Measurements from ENCODE around the gene LUZP2. TPM values are rescaled to one million over a fixed set of nuclear protein-coding genes. Genes with fewer than 3 reads are reported as not detected.

Gene LUZP2
- total RNA-seq, 1 donor from 2014 or later: not detected

- DNase-seq (ENCODE audit: low read depth in 2 of 2): no peak
Measured at GRCh38 chr11:24708616-24709015, 211.8 kb downstream of the LUZP2 start.

GRCh38 chr11:24709928-24710565 lies 213.2 kb downstream of the LUZP2 start:
- no peak for DNase-seq (ENCODE audit: low read depth in 2 of 2)

- no peak for DNase-seq (ENCODE audit: low read depth in 2 of 2)
Measured at GRCh38 chr11:24714601-24715000, 217.7 kb downstream of the LUZP2 start.

GRCh38 chr11:24716403-24716802 lies 219.6 kb downstream of the LUZP2 start:
- no peak for DNase-seq (ENCODE audit: low read depth in 2 of 2)

- no peak for DNase-seq (ENCODE audit: low read depth in 2 of 2)
Measured at GRCh38 chr11:24723231-24723630, 226.4 kb downstream of the LUZP2 start.

DNA sequence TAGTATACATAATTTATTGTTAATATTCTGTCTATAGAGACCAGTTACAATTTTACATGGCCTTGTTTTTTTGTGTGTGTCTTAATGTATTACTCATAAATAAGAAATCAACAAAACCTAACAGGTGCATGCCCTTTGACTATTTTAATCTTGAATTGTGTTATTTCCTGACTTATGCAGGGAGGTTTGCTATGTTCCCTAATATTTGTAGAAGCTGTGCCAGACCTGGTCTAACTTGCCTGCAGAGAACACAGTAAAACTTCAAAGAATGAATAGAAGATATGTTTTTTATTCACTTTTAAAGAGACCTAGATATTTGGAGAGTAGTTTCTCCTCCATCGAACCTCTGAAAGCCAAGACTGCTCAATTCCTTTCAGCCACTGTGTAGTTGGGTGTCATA lies 234.7 kb downstream of the LUZP2 start:
- no peak for DNase-seq (ENCODE audit: low read depth in 2 of 2)

- DNase-seq (ENCODE audit: low read depth in 2 of 2): no peak
Measured at GRCh38 chr11:24734742-24735237, 237.9 kb downstream of the LUZP2 start.

- DNase-seq (ENCODE audit: low read depth in 2 of 2): no peak
Measured at GRCh38 chr11:24738972-24739371, 242.1 kb downstream of the LUZP2 start.

GRCh38 chr11:24739637-24740036 lies 242.8 kb downstream of the LUZP2 start:
- DNase-seq (ENCODE audit: low read depth in 2 of 2): no peak

- DNase-seq (ENCODE audit: low read depth in 2 of 2): no peak
Measured at GRCh38 chr11:24747275-24748251, 250.7 kb downstream of the LUZP2 start.

GRCh38 chr11:24748261-24748660 lies 251.4 kb downstream of the LUZP2 start:
- DNase-seq (ENCODE audit: low read depth in 2 of 2): no peak

DNA sequence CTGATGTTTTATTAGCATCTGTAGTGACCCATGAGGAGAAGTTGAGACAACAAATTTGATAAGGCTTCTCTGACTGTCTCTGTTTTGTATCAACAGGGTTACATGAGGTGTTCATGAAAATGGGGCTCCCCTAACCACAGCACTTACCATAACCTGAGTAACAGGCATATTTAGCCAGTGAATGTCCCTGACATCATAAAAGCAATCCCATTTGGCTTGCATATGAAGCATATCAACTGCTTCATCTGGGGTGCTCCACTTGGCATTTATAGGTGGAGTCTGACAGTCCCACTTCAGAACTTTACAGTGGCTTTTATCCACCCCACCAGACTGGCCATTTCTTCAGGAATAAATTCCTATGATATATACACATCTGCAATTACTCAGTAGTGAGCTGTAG lies 257.6 kb downstream of the LUZP2 start:
- no peak for DNase-seq (ENCODE audit: low read depth in 2 of 2)

GRCh38 chr11:24755260-24755839 lies 258.5 kb downstream of the LUZP2 start:
- DNase-seq (ENCODE audit: low read depth in 2 of 2): no peak

- no peak for DNase-seq (ENCODE audit: low read depth in 2 of 2)
Measured at GRCh38 chr11:24759742-24760141, 262.9 kb downstream of the LUZP2 start.

- no peak for DNase-seq (ENCODE audit: low read depth in 2 of 2)
Measured at GRCh38 chr11:24760681-24761080, 263.8 kb downstream of the LUZP2 start.

- DNase-seq (ENCODE audit: low read depth in 2 of 2): no peak
Measured at GRCh38 chr11:24762076-24762475, 265.2 kb downstream of the LUZP2 start.

DNA sequence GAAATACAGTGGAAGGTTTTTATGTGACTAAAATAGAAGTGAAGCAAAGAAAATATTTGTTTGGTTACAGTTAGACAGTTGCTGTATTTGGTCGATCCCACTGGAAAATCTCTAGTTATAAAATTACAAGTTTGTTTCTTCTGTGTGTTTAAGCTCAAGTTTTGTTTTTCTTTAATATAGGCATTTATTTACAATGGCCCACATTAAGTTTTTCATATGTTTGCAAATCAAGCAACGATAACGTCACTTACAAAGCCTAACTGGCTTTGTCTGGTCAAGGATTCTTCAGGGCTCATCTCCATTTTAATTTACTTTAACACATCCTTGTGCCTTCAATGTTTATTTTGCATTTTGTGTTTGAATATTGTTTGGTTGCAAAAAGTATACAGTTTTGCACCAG lies 270.6 kb downstream of the LUZP2 start:
- DNase-seq (ENCODE audit: low read depth in 2 of 2): no peak

DNA sequence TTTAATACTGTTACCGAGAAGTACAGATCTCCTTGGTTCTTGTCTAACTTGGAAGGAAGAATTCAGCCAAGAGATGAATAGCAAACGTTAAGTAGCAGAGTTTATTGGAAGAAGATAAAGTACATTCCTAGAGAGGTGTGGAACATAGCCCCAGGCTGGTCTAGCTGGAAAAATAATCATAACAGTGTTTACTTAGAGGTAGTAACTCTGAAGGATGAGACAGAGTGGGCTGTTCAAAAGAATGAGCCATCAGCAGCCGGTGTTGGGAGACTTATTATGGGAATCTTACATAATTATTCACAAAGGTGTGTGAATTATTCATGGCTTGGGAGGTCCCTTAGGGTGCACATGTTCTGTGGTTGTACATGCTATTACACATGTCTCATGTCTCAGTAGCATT lies 276.5 kb downstream of the LUZP2 start:
- DNase-seq (ENCODE audit: low read depth in 2 of 2): no peak

DNA sequence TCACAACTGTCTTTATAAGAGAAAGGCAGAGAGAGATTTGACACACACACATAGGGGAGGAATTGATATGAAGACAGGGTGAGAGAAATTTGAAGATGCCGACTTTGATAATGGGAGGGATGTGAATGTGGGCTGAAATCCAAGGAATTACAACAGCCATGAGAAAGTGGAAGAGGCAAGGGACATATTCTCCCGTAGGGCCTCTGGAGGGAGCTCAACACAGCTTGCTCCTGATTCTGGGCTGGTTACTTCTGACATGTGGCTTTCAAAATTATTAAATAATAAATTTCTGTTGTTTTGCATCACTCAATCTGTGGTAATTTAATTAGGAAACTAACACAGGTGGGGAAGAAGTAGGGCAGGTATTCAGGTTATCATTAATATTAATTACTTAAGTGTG lies 282.9 kb downstream of the LUZP2 start:
- no peak for DNase-seq (ENCODE audit: low read depth in 2 of 2)

GRCh38 chr11:24781288-24781687 lies 284.4 kb downstream of the LUZP2 start:
- no peak for DNase-seq (ENCODE audit: low read depth in 2 of 2)

DNA sequence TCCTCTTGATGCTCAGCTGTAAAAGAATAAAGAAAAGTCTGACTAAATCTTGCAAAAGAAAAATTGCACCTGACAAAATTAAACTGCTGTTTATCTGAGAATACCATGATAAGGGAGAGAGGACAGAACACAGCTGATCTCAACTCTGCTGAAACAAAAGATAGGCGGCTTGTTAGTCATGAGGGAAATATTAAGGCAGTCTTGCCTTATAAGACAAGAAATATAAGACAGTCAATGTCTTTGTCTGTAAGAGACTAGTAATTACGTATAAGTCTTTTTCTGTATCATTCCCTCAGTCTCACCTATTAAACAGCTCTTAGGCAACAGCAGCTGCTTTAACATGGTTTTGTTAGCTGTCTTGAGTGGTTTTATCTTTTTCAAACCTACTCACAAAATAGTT lies 296.6 kb downstream of the LUZP2 start:
- DNase-seq (ENCODE audit: low read depth in 2 of 2): no peak

- DNase-seq (ENCODE audit: low read depth in 2 of 2): no peak
Measured at GRCh38 chr11:24794064-24794463, 297.2 kb downstream of the LUZP2 start.
